Measurements from ENCODE around the gene SNX32.

GRCh38 chr11:65873318-65874156 is 39.8 kb downstream of the SNX32 start:
- TF ChIP-seq, protein P1, sequence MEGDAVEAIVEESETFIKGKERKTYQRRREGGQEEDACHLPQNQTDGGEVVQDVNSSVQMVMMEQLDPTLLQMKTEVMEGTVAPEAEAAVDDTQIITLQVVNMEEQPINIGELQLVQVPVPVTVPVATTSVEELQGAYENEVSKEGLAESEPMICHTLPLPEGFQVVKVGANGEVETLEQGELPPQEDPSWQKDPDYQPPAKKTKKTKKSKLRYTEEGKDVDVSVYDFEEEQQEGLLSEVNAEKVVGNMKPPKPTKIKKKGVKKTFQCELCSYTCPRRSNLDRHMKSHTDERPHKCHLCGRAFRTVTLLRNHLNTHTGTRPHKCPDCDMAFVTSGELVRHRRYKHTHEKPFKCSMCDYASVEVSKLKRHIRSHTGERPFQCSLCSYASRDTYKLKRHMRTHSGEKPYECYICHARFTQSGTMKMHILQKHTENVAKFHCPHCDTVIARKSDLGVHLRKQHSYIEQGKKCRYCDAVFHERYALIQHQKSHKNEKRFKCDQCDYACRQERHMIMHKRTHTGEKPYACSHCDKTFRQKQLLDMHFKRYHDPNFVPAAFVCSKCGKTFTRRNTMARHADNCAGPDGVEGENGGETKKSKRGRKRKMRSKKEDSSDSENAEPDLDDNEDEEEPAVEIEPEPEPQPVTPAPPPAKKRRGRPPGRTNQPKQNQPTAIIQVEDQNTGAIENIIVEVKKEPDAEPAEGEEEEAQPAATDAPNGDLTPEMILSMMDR (IDR thresholded peaks at IDR 0.05): peak in 2 of 3 donors; percentile 9 to 13
- peak; percentile 29 to 83 (median 80) for TF ChIP-seq POLR2AphosphoS5 (IDR thresholded peaks at IDR 0.05)
